GM13977 (cell line): ENCODE results near the gene RASA3.

Experiments
- DNase-seq: peaks from one replicate; pipeline ENCODE4 v3.0.0; 2012; ENCODE audit warnings: low spot score
- in situ Hi-C: fragments of 300-500 bp; cut with MboI; formaldehyde crosslinking; loops from one replicate; pipeline ENCODE4 v1.12.0; 2022; ENCODE audit warnings: low sequenced_read_pairs, low pct_unique_long_range_greater_than_20kb, mixed read lengths, inconsistent platforms; ENCODE audit not compliant: unreplicated experiment
- TF ChIP-seq, protein P1 (sequence below): IDR thresholded peaks from 2 replicates; pipeline ENCODE4 v1.5.1; 2012; ENCODE audit warnings: mild to moderate bottlenecking, control low read depth; ENCODE audit not compliant: insufficient read depth; ENCODE audit errors: extremely low read depth, missing control alignments

Gene RASA3

GRCh38 chr13:114015111-114015968 lies 117.1 kb downstream of the RASA3 start:
- TF ChIP-seq, protein P1, sequence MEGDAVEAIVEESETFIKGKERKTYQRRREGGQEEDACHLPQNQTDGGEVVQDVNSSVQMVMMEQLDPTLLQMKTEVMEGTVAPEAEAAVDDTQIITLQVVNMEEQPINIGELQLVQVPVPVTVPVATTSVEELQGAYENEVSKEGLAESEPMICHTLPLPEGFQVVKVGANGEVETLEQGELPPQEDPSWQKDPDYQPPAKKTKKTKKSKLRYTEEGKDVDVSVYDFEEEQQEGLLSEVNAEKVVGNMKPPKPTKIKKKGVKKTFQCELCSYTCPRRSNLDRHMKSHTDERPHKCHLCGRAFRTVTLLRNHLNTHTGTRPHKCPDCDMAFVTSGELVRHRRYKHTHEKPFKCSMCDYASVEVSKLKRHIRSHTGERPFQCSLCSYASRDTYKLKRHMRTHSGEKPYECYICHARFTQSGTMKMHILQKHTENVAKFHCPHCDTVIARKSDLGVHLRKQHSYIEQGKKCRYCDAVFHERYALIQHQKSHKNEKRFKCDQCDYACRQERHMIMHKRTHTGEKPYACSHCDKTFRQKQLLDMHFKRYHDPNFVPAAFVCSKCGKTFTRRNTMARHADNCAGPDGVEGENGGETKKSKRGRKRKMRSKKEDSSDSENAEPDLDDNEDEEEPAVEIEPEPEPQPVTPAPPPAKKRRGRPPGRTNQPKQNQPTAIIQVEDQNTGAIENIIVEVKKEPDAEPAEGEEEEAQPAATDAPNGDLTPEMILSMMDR, result no peak
- in situ Hi-C loops, result no loop called here
- no peak for DNase-seq

- TF ChIP-seq, protein P1, result no peak
- no peak for DNase-seq
- in situ Hi-C loops, result no loop called here
Observed at GRCh38 chr13:114013952-114014629, 118.3 kb downstream of the RASA3 start.

- TF ChIP-seq, protein P1, result no peak
- DNase-seq, result no peak
- in situ Hi-C loops, result no loop called here
Observed at GRCh38 chr13:114013336-114013735, 119.1 kb downstream of the RASA3 start.

DNA sequence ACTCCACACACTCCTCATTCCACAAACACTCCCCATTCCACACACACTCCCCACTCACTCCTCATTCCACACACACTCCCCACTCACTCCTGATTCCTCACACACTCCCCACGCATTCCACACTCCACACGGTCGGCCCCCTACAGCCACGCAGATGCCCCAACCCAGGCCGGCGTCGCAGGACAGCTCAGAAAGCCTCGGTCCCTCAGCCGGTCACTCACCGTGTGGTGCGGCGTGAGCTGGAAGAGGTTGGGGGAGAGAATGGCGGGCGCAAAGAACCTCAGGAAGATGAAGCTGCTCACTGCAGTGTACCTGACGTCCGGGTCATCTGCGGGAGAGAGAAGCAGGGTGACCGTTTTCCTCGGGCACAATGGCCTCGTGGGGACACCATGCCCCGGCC lies 119.5 kb downstream of the RASA3 start:
- in situ Hi-C loops, result no loop called here
- no peak for DNase-seq
- TF ChIP-seq, protein P1, result no peak

DNA sequence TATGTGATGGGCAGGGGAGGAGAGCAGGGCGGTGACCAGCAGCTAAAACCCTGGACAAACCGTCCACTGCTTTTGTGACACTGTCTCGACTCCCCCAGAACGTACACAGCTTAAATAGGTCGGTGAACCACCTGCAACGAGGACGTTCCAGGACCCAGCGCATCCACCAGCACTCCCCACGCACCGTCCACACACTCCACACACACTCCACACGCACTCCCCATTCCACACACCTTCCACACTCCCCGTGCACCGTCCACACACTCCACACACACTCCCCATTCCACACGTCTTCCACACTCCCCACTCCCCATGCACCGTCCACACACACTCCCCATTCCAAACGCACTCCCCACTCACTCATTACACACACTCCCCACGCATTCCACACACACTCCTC lies 120.3 kb downstream of the RASA3 start:
- in situ Hi-C loops, result no loop called here
- TF ChIP-seq, protein P1, result no peak
- DNase-seq, result no peak

- in situ Hi-C loops, result no loop called here
- TF ChIP-seq, protein P1, result no peak
- no peak for DNase-seq
Observed at GRCh38 chr13:114011226-114011625, 121.2 kb downstream of the RASA3 start.
